Dermis blood vessel endothelial cell (primary cell): Measurements from ENCODE around the gene MECR. TPM values are rescaled to one million over a fixed set of nuclear protein-coding genes. Genes with fewer than 3 reads are reported as not detected.
A peak's percentile ranks its signal among the peaks of the same experiment; 100 is the strongest.

Experiments used
- DNase-seq: peaks from one replicate; pipeline ENCODE4 v3.0.0; 2010
- total RNA-seq: library from RNA; depleted of rRNA; stranded (reverse); fragments of >200 nt; gene quantifications from 2 replicates; pipeline ENCODE4 v1.2.3, GENCODE V29; 2014

MECR gene
- total RNA-seq, result 10.6 and 18.4 TPM in 2 replicates

GRCh38 chr1:29230553-29231378, at the start of gene MECR:
Gene MECR, minus strand, starts transcription at chr1:29230934. Its CDS starts 28 bp downstream, at chr1:29230906.
- peak; percentile 95 for DNase-seq

DNA sequence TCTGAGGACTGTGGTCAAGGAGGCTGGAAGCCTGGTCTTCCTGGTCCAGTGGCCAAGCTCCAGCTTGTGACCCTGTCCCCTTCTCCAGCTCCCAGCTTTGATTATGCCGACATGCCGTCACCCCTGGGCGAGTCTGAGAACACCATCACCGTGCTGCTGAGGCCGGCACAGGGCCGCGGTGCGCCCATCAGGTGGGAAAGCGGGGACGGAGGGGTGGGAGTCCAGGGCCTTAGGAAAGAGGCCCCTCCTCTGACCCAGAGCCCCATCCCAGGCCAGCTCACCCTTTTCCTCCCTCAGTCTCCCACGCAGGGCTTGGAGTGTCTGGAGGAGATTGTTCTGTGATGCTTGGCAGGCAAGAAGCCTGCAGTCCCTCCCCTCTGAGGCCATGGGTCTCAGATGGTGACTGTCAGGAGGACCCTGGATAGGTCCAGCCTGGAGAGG, 49.2 kb upstream of the MECR start:
- no peak for DNase-seq

GRCh38 chr1:29279406-29279805, 48.7 kb upstream of the MECR start:
- no peak for DNase-seq

DNA sequence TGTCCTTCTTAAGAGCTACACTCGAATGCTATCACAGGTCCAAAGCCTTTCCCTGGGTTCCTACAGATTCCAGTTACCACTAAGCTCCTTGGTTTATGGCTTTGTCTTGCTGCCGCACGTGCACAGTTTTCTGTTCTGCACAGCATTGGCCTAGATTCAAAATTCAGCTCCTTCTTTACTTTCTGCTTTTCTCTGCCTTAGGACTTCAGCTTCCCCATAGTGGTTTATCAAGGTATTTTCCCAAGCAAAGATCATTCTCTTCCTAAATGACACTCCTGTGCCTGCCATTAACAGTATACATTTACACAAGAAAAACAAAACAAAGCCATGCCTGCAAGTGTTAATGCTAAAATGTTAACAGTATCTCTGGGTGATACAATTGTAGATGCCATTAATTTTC, 47.4 kb upstream of the MECR start:
- no peak for DNase-seq

GRCh38 chr1:29275435-29275834, 44.7 kb upstream of the MECR start:
- no peak for DNase-seq

GRCh38 chr1:29272147-29272907, 41.6 kb upstream of the MECR start:
- DNase-seq, result no peak

DNA sequence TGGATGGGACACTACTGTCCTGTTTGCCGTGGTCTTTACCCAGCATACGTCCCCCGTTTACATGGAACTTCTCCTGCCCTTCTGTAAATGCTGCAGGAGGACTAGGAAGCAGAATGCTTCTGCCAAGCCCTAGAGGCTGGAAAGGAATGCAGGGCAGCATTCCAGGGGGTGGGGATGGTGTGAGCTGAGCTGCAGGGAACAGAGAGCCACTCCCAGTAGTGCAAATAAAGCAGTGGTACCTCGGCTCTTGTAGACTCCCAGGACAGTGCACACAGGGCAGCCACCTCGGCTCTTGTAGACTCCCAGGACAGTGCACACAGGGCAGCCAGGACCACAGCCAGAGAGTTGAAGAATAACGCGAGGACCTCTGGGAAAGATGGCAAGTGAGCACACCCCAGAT, 41.0 kb upstream of the MECR start:
- peak; percentile 30 for DNase-seq

DNA sequence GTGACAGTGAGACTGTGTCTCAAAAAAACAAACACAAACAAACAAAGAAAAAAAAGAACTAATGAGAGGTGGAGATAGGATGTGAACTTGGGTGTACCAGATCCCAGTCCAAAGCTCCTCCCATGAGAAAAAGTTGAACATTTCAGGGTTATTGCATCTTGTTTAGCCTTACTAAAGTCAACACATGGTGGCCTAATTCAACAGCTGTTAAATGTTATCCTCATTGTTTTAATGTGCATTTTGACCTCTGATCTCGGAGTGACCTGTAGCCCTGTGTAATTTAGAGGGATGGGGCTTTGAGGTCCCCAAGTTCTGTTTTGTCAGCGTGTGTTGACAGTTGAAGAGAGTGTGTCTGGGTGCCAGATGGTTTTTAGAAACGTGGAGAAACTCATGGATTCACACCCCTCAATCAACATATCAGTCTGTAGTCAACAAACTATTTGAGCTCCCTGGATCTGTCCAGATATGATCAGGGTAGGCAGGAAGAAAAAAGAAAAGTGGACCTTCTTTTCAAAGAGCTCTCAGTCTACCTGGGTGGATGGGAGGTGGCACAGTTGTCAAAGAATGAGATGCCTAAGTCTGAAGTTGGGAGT, 40.3 kb upstream of the MECR start:
- DNase-seq, result no peak

GRCh38 chr1:29269382-29269781, 38.6 kb upstream of the MECR start:
- DNase-seq, result no peak

- DNase-seq, result no peak
Measured at GRCh38 chr1:29267321-29268070, 36.8 kb upstream of the MECR start.

DNA sequence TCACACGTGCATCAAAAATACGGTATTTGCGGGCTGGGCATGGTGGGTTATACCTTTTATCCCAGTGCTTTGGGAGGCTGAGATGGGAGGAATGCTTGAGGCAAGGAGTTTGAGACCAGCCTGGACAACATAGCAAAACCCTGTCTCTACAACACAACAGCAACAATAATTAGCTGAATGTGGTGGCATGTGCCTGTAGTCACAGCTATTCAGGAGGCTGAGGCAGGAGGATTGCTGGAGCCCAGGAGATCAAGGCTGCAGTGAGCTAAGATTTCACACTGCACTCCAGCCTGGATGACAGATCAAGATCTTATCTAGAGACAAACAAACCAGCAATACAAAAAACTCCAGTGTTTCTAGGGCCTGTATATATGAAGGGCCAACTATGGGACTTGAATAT, 36.2 kb upstream of the MECR start:
- no peak for DNase-seq

DNA sequence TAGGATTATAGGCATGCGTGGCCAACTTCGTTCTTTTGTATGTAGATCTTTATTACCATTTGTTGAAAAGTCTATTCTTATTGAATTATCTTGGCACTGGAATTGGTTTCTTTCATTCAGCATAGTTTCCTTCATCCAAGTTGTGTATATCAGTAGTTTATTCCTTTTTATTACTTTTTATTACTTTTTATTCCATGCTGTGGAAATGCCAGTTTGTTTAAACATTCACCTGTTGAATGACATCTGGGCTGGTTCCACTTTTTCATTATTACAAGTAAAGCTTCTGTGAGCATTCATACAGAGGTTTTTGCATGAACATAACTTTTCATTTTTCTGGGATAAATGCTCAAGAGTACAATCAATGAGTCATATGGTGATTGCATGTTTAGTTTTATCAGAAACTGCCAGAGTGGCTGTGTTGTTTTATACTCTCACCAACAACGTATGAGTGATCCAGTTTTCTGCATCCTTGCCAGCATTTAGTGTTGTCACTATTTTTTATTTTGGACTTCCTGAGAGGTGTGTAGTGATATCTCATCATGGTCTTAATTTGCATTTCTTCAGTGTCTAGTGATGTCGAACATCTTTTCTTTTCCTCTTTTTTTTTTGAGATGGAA, 34.1 kb upstream of the MECR start:
- DNase-seq, result no peak

- DNase-seq, result no peak
Measured at GRCh38 chr1:29260531-29260930, 29.8 kb upstream of the MECR start.

- DNase-seq, result peak; percentile 28
Measured at GRCh38 chr1:29259802-29260441, 29.2 kb upstream of the MECR start.

DNA sequence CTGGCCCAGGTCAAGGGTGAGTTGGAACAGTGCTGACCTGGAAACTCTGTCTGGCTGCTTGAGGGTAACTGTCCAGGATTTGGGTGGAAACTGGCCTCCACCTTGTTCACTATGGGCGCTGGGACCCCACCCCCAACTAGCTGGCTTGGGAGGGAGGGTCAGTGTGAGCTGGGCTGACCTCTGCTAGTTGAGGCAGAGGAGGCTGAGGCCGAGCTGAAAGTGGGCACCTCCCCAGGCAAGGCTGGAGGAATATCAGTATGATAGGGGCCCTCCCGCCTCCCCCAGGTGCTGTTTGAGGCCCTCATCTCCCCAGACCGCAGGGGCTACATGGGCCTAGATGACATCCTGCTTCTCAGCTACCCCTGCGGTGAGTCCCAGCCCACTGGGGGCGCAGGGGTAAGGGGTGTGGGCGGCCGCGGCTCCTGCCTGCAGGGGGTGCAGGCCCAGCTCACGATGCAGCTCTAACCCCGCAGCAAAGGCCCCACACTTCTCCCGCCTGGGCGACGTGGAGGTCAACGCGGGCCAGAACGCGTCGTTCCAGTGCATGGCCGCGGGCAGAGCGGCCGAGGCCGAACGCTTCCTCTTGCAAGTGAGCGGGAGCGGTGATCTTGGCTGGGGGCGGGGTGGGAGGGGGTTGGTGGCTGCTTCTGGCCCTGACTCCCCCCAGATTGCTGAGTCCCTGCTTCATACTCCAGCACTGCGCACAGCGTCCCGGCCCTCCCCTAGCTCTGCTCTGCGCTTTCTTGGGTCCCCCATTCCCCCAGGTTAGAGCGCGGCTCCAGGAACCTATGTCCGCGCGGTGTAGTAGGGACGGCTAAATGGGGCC, 28.5 kb upstream of the MECR start:
- DNase-seq, result peak; percentile 12

- DNase-seq, result no peak
Measured at GRCh38 chr1:29258189-29258975, 27.6 kb upstream of the MECR start.

DNA sequence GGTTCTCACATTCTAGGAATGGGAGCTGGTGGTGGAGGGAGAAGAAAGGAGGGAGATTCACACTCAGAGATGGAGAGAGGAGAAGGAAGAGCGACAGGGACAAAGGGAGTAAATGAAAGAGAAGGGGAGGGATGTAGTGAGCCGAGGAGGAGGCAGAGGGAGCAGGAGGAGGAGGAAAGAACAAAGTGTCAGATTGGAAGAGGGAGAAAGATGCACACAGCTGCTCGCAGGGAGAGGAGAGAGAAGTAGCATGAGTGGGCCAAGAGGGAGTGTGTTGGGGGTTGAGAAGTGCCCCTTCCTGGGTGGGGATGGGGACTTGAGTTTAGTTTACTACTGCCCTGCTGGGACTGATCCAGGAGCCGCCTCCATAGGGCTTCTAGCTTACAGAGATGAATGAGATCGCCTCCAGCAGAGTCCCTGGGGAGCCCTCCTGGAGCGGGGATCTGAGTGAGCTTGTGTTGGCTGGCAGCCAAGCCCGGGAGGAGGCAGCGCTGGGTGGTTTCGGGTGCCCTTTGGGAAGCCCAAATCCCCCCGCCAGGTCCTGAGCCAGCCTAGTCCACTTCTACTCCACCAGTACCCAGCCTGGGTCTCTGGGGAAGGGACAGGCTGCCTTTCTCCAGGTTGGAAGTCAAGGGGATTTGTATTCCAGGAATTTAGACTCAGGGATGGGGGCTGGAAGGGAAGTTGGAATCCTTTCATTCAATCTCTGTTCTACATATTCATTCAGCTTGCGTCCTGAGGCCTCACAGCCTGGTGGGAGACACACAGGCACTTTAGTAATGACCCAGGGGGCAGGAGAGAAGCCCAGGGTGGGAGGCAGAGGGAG, 26.5 kb upstream of the MECR start:
- DNase-seq, result no peak

- no peak for DNase-seq
Measured at GRCh38 chr1:29256394-29256793, 25.7 kb upstream of the MECR start.

GRCh38 chr1:29255134-29255666, 24.5 kb upstream of the MECR start:
- DNase-seq, result no peak
